ENCODE results near the gene VAC14. TPM values are rescaled to one million over a fixed set of nuclear protein-coding genes. Genes with fewer than 3 reads are reported as not detected.

VAC14 gene
- total and polyA plus RNA-seq, 2 experiments from 2014 or later: 42.3 to 77.7 TPM

DNA sequence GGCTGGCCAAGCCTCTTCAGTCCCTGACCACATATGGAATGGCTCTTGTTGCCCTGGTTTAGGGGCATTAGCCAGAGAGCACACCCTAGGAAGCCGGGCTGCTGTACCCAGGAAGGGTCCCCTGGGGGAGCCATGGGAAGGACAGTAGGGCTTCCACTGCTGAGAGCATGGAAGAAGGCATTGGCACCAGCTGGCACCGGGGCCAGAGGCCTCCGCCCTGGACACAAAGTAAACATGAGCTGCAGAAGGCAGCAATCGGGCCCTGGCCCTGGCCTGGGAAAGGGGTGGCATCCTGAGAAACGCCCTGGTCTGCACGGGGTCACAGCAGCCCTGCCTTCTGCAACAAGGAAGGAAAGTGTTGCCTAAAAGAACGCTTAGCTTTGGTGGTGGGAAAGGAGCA lies 49.4 kb downstream of the VAC14 start:
- no peak overlapping the region for H3K4me3 ChIP-seq
- no peaks in the 10 kb centered on the region for H3K36me3 ChIP-seq (ENCODE audit: insufficient read depth)
- no peak overlapping the region for H3K4me3 Mint-ChIP-seq
- H3K36me3 Mint-ChIP-seq (ENCODE audit: low read depth): peaks cover 4% of the 10 kb centered on the region; the same call in 2 of the 3 replicates
- DNase-seq (ENCODE audit: low spot score) (no peak), ATAC-seq (no peak)
- H3K4me1 Mint-ChIP-seq: peaks cover 20% of the 10 kb centered on the region
- no peaks in the 10 kb centered on the region for H3K27me3 ChIP-seq (ENCODE audit: insufficient read depth)
- H3K79me2 ChIP-seq (replicated peaks; ENCODE audit: insufficient read depth): no peaks in the 10 kb centered on the region
- H3K27me3 Mint-ChIP-seq (ENCODE audit: insufficient read depth, low read depth, poor library complexity): peaks cover 9% of the 10 kb centered on the region
- H3K9me3 Mint-ChIP-seq: no peaks in the 10 kb centered on the region
- no peaks in the 10 kb centered on the region; the same call in 1 of the 2 replicates for H4K20me1 ChIP-seq (replicated peaks; ENCODE audit: insufficient read depth)
- no peak overlapping the region for H3K4me2 ChIP-seq
- no peaks in the 10 kb centered on the region for H3K9me2 ChIP-seq (ENCODE audit: insufficient read depth)
- no peak overlapping the region for H2AFZ ChIP-seq
- H3K27ac ChIP-seq (ENCODE audit: low read depth): no peak overlapping the region
- H3K27ac Mint-ChIP-seq: no peak overlapping the region
- TF ChIP-seq JUNB (IDR thresholded peaks at IDR 0.05; ENCODE audit: unreplicated experiment) (no peak), NANOG (IDR thresholded peaks at IDR 0.05; ENCODE audit: borderline replicate concordance) (no peak), EZH2phosphoT487 (IDR thresholded peaks at IDR 0.05; ENCODE audit: unreplicated experiment) (no peak), POLR2AphosphoS5 (IDR thresholded peaks at IDR 0.05; ENCODE audit: low read depth) (no peak), CREB1 (CRISPR knock-in tag; IDR thresholded peaks at IDR 0.05; ENCODE audit: low read depth) (no peak), ZNF114 (CRISPR knock-in tag; IDR thresholded peaks at IDR 0.05) (no peak), ZNF331 (CRISPR knock-in tag; IDR thresholded peaks at IDR 0.05; ENCODE audit: low read depth) (no peak), STAT1 (IDR thresholded peaks at IDR 0.05; ENCODE audit: unreplicated experiment) (no peak), EZH2 (IDR thresholded peaks at IDR 0.05; ENCODE audit: low read depth, unreplicated experiment) (no peak)
- TF ChIP-seq, protein P1, sequence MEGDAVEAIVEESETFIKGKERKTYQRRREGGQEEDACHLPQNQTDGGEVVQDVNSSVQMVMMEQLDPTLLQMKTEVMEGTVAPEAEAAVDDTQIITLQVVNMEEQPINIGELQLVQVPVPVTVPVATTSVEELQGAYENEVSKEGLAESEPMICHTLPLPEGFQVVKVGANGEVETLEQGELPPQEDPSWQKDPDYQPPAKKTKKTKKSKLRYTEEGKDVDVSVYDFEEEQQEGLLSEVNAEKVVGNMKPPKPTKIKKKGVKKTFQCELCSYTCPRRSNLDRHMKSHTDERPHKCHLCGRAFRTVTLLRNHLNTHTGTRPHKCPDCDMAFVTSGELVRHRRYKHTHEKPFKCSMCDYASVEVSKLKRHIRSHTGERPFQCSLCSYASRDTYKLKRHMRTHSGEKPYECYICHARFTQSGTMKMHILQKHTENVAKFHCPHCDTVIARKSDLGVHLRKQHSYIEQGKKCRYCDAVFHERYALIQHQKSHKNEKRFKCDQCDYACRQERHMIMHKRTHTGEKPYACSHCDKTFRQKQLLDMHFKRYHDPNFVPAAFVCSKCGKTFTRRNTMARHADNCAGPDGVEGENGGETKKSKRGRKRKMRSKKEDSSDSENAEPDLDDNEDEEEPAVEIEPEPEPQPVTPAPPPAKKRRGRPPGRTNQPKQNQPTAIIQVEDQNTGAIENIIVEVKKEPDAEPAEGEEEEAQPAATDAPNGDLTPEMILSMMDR (conservative IDR thresholded peaks at IDR 0.05; ENCODE audit: low read depth in 2 of 2): no peak
- TF ChIP-seq, protein P2, sequence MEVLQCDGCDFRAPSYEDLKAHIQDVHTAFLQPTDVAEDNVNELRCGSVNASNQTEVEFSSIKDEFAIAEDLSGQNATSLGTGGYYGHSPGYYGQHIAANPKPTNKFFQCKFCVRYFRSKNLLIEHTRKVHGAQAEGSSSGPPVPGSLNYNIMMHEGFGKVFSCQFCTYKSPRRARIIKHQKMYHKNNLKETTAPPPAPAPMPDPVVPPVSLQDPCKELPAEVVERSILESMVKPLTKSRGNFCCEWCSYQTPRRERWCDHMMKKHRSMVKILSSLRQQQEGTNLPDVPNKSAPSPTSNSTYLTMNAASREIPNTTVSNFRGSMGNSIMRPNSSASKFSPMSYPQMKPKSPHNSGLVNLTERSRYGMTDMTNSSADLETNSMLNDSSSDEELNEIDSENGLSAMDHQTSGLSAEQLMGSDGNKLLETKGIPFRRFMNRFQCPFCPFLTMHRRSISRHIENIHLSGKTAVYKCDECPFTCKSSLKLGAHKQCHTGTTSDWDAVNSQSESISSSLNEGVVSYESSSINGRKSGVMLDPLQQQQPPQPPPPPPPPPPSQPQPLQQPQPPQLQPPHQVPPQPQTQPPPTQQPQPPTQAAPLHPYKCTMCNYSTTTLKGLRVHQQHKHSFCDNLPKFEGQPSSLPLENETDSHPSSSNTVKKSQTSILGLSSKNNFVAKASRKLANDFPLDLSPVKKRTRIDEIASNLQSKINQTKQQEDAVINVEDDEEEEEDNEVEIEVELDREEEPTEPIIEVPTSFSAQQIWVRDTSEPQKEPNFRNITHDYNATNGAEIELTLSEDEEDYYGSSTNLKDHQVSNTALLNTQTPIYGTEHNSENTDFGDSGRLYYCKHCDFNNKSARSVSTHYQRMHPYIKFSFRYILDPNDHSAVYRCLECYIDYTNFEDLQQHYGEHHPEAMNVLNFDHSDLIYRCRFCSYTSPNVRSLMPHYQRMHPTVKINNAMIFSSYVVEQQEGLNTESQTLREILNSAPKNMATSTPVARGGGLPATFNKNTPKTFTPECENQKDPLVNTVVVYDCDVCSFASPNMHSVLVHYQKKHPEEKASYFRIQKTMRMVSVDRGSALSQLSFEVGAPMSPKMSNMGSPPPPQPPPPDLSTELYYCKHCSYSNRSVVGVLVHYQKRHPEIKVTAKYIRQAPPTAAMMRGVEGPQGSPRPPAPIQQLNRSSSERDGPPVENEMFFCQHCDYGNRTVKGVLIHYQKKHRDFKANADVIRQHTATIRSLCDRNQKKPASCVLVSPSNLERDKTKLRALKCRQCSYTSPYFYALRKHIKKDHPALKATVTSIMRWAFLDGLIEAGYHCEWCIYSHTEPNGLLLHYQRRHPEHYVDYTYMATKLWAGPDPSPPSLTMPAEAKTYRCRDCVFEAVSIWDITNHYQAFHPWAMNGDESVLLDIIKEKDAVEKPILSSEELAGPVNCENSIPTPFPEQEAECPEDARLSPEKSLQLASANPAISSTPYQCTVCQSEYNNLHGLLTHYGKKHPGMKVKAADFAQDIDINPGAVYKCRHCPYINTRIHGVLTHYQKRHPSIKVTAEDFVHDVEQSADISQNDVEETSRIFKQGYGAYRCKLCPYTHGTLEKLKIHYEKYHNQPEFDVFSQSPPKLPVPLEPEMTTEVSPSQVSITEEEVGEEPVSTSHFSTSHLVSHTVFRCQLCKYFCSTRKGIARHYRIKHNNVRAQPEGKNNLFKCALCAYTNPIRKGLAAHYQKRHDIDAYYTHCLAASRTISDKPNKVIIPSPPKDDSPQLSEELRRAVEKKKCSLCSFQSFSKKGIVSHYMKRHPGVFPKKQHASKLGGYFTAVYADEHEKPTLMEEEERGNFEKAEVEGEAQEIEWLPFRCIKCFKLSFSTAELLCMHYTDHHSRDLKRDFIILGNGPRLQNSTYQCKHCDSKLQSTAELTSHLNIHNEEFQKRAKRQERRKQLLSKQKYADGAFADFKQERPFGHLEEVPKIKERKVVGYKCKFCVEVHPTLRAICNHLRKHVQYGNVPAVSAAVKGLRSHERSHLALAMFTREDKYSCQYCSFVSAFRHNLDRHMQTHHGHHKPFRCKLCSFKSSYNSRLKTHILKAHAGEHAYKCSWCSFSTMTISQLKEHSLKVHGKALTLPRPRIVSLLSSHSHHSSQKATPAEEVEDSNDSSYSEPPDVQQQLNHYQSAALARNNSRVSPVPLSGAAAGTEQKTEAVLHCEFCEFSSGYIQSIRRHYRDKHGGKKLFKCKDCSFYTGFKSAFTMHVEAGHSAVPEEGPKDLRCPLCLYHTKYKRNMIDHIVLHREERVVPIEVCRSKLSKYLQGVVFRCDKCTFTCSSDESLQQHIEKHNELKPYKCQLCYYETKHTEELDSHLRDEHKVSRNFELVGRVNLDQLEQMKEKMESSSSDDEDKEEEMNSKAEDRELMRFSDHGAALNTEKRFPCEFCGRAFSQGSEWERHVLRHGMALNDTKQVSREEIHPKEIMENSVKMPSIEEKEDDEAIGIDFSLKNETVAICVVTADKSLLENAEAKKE (CRISPR knock-in tag; IDR thresholded peaks at IDR 0.05): no peak
- TF ChIP-seq, protein P3, sequence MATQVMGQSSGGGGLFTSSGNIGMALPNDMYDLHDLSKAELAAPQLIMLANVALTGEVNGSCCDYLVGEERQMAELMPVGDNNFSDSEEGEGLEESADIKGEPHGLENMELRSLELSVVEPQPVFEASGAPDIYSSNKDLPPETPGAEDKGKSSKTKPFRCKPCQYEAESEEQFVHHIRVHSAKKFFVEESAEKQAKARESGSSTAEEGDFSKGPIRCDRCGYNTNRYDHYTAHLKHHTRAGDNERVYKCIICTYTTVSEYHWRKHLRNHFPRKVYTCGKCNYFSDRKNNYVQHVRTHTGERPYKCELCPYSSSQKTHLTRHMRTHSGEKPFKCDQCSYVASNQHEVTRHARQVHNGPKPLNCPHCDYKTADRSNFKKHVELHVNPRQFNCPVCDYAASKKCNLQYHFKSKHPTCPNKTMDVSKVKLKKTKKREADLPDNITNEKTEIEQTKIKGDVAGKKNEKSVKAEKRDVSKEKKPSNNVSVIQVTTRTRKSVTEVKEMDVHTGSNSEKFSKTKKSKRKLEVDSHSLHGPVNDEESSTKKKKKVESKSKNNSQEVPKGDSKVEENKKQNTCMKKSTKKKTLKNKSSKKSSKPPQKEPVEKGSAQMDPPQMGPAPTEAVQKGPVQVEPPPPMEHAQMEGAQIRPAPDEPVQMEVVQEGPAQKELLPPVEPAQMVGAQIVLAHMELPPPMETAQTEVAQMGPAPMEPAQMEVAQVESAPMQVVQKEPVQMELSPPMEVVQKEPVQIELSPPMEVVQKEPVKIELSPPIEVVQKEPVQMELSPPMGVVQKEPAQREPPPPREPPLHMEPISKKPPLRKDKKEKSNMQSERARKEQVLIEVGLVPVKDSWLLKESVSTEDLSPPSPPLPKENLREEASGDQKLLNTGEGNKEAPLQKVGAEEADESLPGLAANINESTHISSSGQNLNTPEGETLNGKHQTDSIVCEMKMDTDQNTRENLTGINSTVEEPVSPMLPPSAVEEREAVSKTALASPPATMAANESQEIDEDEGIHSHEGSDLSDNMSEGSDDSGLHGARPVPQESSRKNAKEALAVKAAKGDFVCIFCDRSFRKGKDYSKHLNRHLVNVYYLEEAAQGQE (IDR thresholded peaks at IDR 0.05; ENCODE audit: unreplicated experiment): no peak
- TF ChIP-seq, protein P4, sequence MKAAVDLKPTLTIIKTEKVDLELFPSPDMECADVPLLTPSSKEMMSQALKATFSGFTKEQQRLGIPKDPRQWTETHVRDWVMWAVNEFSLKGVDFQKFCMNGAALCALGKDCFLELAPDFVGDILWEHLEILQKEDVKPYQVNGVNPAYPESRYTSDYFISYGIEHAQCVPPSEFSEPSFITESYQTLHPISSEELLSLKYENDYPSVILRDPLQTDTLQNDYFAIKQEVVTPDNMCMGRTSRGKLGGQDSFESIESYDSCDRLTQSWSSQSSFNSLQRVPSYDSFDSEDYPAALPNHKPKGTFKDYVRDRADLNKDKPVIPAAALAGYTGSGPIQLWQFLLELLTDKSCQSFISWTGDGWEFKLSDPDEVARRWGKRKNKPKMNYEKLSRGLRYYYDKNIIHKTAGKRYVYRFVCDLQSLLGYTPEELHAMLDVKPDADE (IDR thresholded peaks at IDR 0.05): no peak
- H3K4me1 ChIP-seq (ENCODE audit: insufficient read depth): peaks cover 9% of the 10 kb centered on the region
- H3F3A ChIP-seq (replicated peaks; ENCODE audit: low read depth): no peaks in the 10 kb centered on the region

Measured in GM23338 (cell line).